ENCODE measurements around the gene SPN. TPM values are rescaled to one million over a fixed set of nuclear protein-coding genes. Genes with fewer than 3 reads are reported as not detected.

Gene SPN
- total RNA-seq, 4 donors from 2014 or later: 1.2 to 2.3 (median 2.0) TPM; not detected in 1

DNA sequence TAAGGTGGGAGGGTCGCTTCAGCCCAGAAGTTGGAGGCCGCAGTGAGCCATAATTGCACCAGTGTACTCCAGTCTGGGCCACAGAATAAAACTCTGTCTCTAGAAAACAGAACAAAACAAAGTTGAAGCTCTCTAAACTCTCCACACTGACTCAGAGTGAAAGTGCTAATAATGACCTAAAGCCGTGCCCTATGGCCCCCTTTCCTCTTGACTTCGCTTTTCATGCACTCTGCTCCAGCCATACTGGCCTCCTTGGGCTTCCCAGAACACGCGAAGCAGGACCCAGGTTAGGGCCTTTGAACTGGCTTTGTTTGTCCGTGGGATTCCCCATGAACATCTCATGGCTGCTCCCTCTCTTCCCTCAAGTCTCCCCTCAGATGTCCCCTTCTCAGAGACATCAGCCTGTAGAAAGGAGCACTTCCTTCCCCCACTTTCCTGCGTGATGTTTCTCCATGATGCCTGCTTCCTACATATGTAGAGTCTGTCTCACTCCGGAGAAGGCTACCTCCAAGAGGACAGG lies 18.6 kb upstream of the SPN start:
- Histone ChIP-seq H3K36me3 (no peaks in the 10 kb centered on the region), H3K9me3 (no peaks in the 10 kb centered on the region), H3K4me3 (no peak overlapping the region), H3K27ac (no peak overlapping the region), H3K4me1 (no peaks in the 10 kb centered on the region), H3K27me3 (peaks cover under 1% of the 10 kb centered on the region)
- ATAC-seq: no peak
- WGBS, 2 donors (ENCODE audit: low coverage in 1 of 2): 82 to 85% methylated on average over 7 to 8 of the region's 9 CpGs
- TF ChIP-seq POLR2AphosphoS5 (IDR thresholded peaks at IDR 0.05): no peak
- TF ChIP-seq EP300 (IDR thresholded peaks at IDR 0.05): no peak
- no peak for TF ChIP-seq POLR2A (IDR thresholded peaks at IDR 0.05)
- TF ChIP-seq, protein P1, sequence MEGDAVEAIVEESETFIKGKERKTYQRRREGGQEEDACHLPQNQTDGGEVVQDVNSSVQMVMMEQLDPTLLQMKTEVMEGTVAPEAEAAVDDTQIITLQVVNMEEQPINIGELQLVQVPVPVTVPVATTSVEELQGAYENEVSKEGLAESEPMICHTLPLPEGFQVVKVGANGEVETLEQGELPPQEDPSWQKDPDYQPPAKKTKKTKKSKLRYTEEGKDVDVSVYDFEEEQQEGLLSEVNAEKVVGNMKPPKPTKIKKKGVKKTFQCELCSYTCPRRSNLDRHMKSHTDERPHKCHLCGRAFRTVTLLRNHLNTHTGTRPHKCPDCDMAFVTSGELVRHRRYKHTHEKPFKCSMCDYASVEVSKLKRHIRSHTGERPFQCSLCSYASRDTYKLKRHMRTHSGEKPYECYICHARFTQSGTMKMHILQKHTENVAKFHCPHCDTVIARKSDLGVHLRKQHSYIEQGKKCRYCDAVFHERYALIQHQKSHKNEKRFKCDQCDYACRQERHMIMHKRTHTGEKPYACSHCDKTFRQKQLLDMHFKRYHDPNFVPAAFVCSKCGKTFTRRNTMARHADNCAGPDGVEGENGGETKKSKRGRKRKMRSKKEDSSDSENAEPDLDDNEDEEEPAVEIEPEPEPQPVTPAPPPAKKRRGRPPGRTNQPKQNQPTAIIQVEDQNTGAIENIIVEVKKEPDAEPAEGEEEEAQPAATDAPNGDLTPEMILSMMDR (IDR thresholded peaks at IDR 0.05): no peak

DNA sequence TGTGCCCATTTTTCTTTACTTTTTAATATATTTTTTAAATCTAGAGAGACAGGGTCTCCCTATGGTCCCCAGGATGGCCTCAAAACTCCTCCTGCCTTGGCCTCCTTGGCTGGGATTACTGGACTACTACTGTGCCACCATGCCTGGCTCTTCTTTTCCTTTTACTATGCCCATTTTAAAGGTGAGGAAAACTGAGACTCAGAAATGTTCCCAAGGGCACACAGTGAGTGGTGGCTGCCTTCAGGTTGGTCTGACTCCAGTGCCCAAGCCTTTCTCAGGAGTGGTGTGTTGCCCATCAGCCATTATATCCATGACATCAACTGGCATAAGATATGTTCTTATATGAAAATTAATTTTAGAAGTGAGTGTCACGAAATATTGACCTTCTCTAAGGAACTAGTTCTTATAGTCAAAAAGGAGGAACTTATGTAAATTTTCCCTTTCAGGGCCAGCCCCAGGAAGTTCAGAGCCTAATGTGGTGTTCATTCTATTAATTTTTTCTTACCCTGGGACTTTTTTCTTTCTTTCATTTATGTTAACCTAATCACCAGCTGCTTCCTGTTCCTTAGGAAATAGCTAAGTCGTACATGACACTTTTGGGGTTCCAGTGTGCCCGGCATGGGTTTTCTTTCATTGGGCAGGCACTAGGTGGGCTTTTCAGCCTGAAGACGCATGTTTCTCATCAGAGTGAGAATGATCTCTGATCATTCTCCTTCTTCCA lies 17.9 kb upstream of the SPN start:
- TF ChIP-seq POLR2A (IDR thresholded peaks at IDR 0.05): no peak
- TF ChIP-seq EP300 (IDR thresholded peaks at IDR 0.05): no peak
- no peak for TF ChIP-seq POLR2AphosphoS5 (IDR thresholded peaks at IDR 0.05)
- TF ChIP-seq, protein P1 (IDR thresholded peaks at IDR 0.05): no peak
- Histone ChIP-seq H3K9me3 (no peaks in the 10 kb centered on the region), H3K27me3 (peaks cover 8% of the 10 kb centered on the region), H3K4me1 (no peaks in the 10 kb centered on the region), H3K36me3 (no peaks in the 10 kb centered on the region), H3K27ac (no peak overlapping the region), H3K4me3 (no peak overlapping the region)
- ATAC-seq: no peak
- 76 to 83% methylated on average over 4 of the region's 4 CpGs for WGBS, 2 donors (ENCODE audit: low coverage in 1 of 2)

DNA sequence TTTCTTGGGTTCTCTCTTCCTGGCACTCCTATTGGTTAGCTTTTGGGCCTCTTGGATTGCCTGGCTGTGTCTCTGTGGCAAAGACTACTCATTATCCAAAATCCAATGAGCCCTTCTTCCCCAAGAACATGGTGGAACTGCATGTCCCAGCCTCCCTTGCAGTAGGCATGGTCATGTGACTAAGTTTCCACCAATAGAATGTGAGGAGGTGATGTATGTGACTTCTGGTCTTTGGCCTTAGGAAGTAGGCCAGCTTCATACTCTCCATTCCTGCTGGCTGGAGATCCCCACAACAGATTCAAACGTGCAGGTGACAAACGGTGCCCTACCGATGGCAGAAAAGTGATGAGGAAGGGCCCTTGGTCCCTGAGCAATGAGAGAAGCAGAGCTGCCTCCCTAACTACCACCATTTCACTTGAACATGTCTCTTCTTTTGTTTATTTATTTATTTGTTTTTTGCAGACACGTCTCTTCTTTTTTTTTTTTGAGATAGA lies 17.3 kb upstream of the SPN start:
- ATAC-seq: no peak
- Histone ChIP-seq H3K36me3 (no peaks in the 10 kb centered on the region), H3K4me1 (no peaks in the 10 kb centered on the region), H3K27ac (no peak overlapping the region), H3K4me3 (no peak overlapping the region), H3K9me3 (no peaks in the 10 kb centered on the region), H3K27me3 (peaks cover 9% of the 10 kb centered on the region)
- WGBS, 2 donors (ENCODE audit: low coverage in 1 of 2): 64 to 77% methylated on average over 4 of the region's 4 CpGs
- TF ChIP-seq POLR2AphosphoS5 (IDR thresholded peaks at IDR 0.05) (no peak), POLR2A (IDR thresholded peaks at IDR 0.05) (no peak), EP300 (IDR thresholded peaks at IDR 0.05) (no peak)
- TF ChIP-seq, protein P1 (IDR thresholded peaks at IDR 0.05): no peak

DNA sequence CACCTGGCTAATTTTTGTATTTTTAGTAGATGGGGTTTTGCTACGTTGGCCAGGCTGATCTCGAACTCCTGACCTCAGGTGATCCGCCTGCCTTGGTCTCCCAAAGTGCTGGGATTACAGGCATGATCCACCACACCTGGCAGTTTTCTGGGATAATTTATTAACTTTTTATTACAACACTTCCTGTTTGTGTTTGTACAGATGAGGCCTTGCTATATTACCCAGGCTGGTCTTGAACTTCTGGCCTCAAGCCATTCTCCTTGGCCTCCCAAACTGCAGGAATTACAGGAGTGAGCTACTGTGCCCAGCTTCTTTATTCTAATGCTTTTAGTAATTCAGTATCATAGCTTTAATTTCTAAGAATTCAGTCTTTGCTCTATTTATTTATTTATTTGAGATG lies 16.1 kb upstream of the SPN start:
- H3K4me1 ChIP-seq: no peaks in the 10 kb centered on the region
- 91% methylated on average over 3 of the region's 3 CpGs; no CpG with 5 or more reads in 1 of the 2 donors for WGBS, 2 donors (ENCODE audit: low coverage in 1 of 2)
- no peak overlapping the region for H3K27ac ChIP-seq
- TF ChIP-seq EP300 (IDR thresholded peaks at IDR 0.05): no peak
- no peak for ATAC-seq
- peaks cover 9% of the 10 kb centered on the region for H3K27me3 ChIP-seq
- H3K9me3 ChIP-seq: no peaks in the 10 kb centered on the region
- no peak overlapping the region for H3K4me3 ChIP-seq
- H3K36me3 ChIP-seq: no peaks in the 10 kb centered on the region

DNA sequence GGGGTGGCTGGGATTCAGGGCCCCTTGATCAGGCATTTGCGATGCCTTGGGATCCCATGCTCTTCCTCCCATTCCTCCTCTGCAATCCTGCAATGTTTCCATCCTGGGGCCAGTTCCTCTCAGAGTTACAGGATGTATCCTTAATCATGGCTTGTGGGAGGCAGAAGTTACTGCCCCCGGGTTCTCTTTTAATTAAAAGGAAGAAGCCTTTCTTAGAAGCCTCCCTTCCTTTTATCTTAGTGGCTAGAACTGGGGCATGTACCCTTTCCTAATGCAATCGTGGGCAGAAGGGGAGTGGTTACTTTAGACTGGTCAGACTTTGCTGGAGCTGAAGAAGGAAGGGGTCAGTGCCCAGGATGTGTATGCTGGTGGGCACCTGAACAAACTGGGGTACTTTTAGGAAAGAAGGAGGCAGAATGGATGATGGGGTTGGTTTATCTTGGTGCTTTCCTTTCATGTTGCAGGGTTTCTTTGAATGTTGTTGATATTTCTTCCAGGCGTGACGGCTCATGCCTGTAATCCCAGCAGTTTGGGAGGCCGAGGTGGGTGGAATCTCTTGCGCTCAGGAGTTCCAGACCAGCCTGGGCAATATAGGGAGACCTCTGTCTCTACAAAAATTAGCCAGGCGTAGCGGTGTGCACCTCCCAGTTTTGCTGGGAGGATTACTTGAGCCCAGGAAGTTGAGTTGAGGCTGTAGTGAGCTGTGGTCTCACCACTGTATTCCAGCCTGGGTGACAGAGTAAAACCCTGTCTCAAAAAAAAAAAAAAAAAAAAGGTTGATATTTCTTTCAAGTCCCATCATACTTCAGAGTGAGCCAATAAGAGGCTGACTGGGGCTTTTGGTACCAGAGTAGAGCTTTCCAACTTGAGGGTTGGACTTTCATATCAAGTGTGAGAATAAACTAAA lies 13.2 kb upstream of the SPN start:
- TF ChIP-seq POLR2AphosphoS5 (IDR thresholded peaks at IDR 0.05) (no peak), POLR2A (IDR thresholded peaks at IDR 0.05) (no peak)
- ATAC-seq: no peak
- Histone ChIP-seq H3K4me1 (no peaks in the 10 kb centered on the region), H3K4me3 (no peak overlapping the region), H3K9me3 (no peaks in the 10 kb centered on the region), H3K27me3 (peaks cover 9% of the 10 kb centered on the region), H3K27ac (no peak overlapping the region), H3K36me3 (no peaks in the 10 kb centered on the region)
- 53 to 90% methylated on average over 2 to 8 of the region's 9 CpGs for WGBS, 2 donors (ENCODE audit: low coverage in 1 of 2)
